Fibroblast of lung (primary cell): ENCODE results near the gene TRPM5. TPM values are rescaled to one million over a fixed set of nuclear protein-coding genes. Genes with fewer than 3 reads are reported as not detected.

Experiments used
- DNase-seq, 2 donors: peaks; one replicate each; pipeline versions ENCODE4 v3.0.0 to v3.0.0-alpha.2; 2010; ENCODE audit warnings: low read depth in 2 of 2
- H2AFZ ChIP-seq: 2 replicates; pipeline ENCODE4 v1.5.1; 2012; ENCODE audit warnings: low read length, control low read depth, inconsistent platforms
- H3K27ac ChIP-seq: 2 replicates; pipeline ENCODE4 v1.5.1; 2011; ENCODE audit warnings: low read length, control low read depth; ENCODE audit not compliant: insufficient read depth
- H3K27me3 ChIP-seq: 2 replicates; pipeline ENCODE4 v1.5.1; 2011; ENCODE audit warnings: mild to moderate bottlenecking, low read length; ENCODE audit not compliant: control insufficient read depth, insufficient read depth
- H3K36me3 ChIP-seq: 2 replicates; pipeline ENCODE4 v1.5.1; 2011; ENCODE audit warnings: low read length; ENCODE audit not compliant: control insufficient read depth, insufficient read depth
- H3K4me1 ChIP-seq: 2 replicates; pipeline ENCODE4 v1.5.1; 2011; ENCODE audit warnings: low read length; ENCODE audit not compliant: control insufficient read depth, insufficient read depth; ENCODE audit errors: extremely low read depth
- H3K4me2 ChIP-seq: 2 replicates; pipeline ENCODE4 v1.5.1; 2011; ENCODE audit warnings: low read length, control low read depth; ENCODE audit not compliant: insufficient read depth; ENCODE audit errors: extremely low read depth
- H3K4me3 ChIP-seq, 4 experiments: fragments of 200-600 bp in 1 of 4; sonication (generic) in 1 of 4; replicated peaks in 1 of 4; 2 replicates each; pipeline ENCODE4 v1.5.1; 2011 to 2016; ENCODE audit warnings: low read length in 4 of 4, low read depth in 3 of 4, mild to moderate bottlenecking in 3 of 4, control low read depth in 2 of 4, inconsistent platforms in 1 of 4, mixed read lengths in 1 of 4; ENCODE audit not compliant: insufficient read depth in 1 of 4; ENCODE audit errors: control extremely low read depth in 1 of 4
- H3K79me2 ChIP-seq: 2 replicates; pipeline ENCODE4 v1.5.1; 2012; ENCODE audit warnings: mild to moderate bottlenecking, low read length, inconsistent platforms; ENCODE audit not compliant: control insufficient read depth, insufficient read depth
- H3K9ac ChIP-seq: 2 replicates; pipeline ENCODE4 v1.5.1; 2011; ENCODE audit warnings: mild to moderate bottlenecking, low read length, control low read depth; ENCODE audit not compliant: insufficient read depth
- H3K9me3 ChIP-seq: 2 replicates; pipeline ENCODE4 v1.5.1; 2012; ENCODE audit warnings: low read depth, low read length; ENCODE audit not compliant: control insufficient read depth, insufficient read depth
- H4K20me1 ChIP-seq: 2 replicates; pipeline ENCODE4 v1.5.1; 2011; ENCODE audit warnings: low read length; ENCODE audit not compliant: control insufficient read depth, insufficient read depth; ENCODE audit errors: extremely low read depth
- EZH2 ChIP-seq: IDR thresholded peaks from 2 replicates; pipeline ENCODE4 v1.5.1; 2012; ENCODE audit warnings: low read length, control low read depth, mild to moderate bottlenecking; ENCODE audit errors: missing control alignments
- polyA plus RNA-seq, 2 donors: library from polyadenylated mRNA; depleted of rRNA in 1 of 2; stranded (reverse) in 1 of 2; unstranded in 1 of 2; fragments of >200 nt; gene quantifications; 2 replicates each; pipeline ENCODE4 v1.2.1, GENCODE V29; 2011 to 2012; ENCODE audit warnings: missing spikeins in 1 of 2
- total RNA-seq: library from RNA; depleted of rRNA; stranded (reverse); fragments of >200 nt; gene quantifications from 2 replicates; pipeline ENCODE4 v1.2.1, GENCODE V29; 2014
- TF ChIP-seq, protein P1 (sequence below), 2 donors: IDR thresholded peaks in 1 of 2; conservative IDR thresholded peaks in 1 of 2; 1 replicate in 1 of 2; 2 replicates in 1 of 2; pipeline ENCODE4 v1.5.1; 2011 to 2012; ENCODE audit warnings: low read length in 2 of 2, control low read depth in 1 of 2, inconsistent platforms in 1 of 2, low read depth in 1 of 2, mild to moderate bottlenecking in 1 of 2

Gene TRPM5
- total and polyA plus RNA-seq, 2 donors (not counting 1 experiment from before 2014, with no cell fraction given): not detected

DNA sequence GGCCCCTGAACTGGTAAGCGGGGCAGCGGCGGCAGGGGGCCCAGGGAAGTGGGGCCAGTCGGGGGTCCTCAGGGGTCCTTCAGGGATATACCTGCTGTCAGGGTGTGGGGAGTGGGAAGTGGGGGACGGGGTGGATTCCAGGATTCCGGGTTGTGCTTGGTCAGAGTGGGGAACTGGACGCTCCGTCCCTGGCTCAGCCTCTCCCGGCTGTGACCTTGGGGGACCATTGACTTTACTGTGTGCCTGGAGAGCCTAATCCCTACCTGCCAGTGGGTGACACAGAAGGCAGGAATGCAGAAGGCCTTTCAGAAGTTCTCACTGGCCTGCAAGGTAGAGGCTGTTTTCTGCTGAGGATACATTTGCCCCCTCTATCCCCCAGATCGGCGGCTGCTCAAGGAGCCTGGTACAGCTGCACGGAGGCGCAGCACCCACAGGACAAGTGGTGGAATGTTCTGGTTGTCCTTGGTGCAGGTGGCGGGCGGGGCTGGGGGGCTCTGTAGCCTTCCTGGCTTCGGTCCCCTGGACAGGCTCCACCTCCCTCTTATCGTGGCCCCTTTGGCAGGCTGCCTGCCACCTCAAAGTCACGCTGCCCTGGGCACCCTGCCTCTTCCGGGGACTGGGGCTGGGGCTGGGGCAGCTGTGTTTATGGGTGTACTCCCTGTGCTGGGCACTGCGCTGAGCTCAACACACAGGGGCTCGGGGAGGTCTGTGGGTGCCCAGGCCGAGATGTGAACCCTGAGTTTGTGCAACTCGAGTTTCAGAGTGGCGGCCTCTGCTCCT, 18.9 kb upstream of the TRPM5 start:
- H3K36me3 ChIP-seq: no peaks in the 10 kb centered on the region
- H3K9me3 ChIP-seq: no peaks in the 10 kb centered on the region
- no peaks in the 10 kb centered on the region for H4K20me1 ChIP-seq
- H3K4me1 ChIP-seq: no peaks in the 10 kb centered on the region
- H3K79me2 ChIP-seq: no peaks in the 10 kb centered on the region
- no peak overlapping the region for H3K4me2 ChIP-seq
- TF ChIP-seq, protein P1, sequence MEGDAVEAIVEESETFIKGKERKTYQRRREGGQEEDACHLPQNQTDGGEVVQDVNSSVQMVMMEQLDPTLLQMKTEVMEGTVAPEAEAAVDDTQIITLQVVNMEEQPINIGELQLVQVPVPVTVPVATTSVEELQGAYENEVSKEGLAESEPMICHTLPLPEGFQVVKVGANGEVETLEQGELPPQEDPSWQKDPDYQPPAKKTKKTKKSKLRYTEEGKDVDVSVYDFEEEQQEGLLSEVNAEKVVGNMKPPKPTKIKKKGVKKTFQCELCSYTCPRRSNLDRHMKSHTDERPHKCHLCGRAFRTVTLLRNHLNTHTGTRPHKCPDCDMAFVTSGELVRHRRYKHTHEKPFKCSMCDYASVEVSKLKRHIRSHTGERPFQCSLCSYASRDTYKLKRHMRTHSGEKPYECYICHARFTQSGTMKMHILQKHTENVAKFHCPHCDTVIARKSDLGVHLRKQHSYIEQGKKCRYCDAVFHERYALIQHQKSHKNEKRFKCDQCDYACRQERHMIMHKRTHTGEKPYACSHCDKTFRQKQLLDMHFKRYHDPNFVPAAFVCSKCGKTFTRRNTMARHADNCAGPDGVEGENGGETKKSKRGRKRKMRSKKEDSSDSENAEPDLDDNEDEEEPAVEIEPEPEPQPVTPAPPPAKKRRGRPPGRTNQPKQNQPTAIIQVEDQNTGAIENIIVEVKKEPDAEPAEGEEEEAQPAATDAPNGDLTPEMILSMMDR (conservative IDR thresholded peaks at IDR 0.05 in 1 of 2, IDR thresholded peaks at IDR 0.05 in 1 of 2; ENCODE audit: low read depth in 1 of 2, low read length in 2 of 2): no peak
- TF ChIP-seq EZH2: no peak
- H3K27ac ChIP-seq: no peak overlapping the region
- no peaks in the 10 kb centered on the region for H3K27me3 ChIP-seq
- no peak overlapping the region for H2AFZ ChIP-seq
- no peak overlapping the region for H3K4me3 ChIP-seq
- H3K9ac ChIP-seq: no peak overlapping the region
- DNase-seq: no peak

DNA sequence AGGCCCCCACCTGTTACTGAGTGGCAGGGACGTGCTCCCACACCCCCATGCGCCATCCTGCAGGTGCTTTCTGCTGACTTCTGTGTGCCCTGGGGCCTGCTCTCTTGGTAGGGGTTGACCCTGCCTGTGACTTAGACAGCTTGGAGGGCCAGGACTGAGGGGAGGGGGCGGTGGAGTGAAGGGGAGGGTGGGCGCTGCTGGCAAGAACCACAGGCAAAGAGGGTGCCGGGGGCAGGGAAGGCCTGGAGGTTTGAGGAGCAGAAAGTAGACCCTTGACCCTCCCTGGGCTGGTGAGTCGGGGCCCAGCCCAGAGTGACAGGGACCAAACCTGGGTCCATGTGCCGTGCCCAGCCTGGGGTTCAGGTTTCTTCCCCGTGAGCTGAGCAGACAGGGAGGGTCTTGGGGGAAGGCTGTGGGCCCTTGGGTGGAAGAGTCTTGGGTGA, 18.2 kb upstream of the TRPM5 start:
- no peaks in the 10 kb centered on the region for H3K27me3 ChIP-seq
- H4K20me1 ChIP-seq: no peaks in the 10 kb centered on the region
- no peaks in the 10 kb centered on the region for H3K9me3 ChIP-seq
- H3K4me3 ChIP-seq: no peak overlapping the region
- no peak overlapping the region for H3K9ac ChIP-seq
- no peaks in the 10 kb centered on the region for H3K36me3 ChIP-seq
- DNase-seq: no peak
- TF ChIP-seq EZH2: no peak
- TF ChIP-seq, protein P1 (conservative IDR thresholded peaks at IDR 0.05 in 1 of 2, IDR thresholded peaks at IDR 0.05 in 1 of 2; ENCODE audit: low read depth in 1 of 2, low read length in 2 of 2): no peak
- no peaks in the 10 kb centered on the region for H3K79me2 ChIP-seq
- no peak overlapping the region for H2AFZ ChIP-seq
- no peak overlapping the region for H3K4me2 ChIP-seq
- no peaks in the 10 kb centered on the region for H3K4me1 ChIP-seq
- no peak overlapping the region for H3K27ac ChIP-seq

DNA sequence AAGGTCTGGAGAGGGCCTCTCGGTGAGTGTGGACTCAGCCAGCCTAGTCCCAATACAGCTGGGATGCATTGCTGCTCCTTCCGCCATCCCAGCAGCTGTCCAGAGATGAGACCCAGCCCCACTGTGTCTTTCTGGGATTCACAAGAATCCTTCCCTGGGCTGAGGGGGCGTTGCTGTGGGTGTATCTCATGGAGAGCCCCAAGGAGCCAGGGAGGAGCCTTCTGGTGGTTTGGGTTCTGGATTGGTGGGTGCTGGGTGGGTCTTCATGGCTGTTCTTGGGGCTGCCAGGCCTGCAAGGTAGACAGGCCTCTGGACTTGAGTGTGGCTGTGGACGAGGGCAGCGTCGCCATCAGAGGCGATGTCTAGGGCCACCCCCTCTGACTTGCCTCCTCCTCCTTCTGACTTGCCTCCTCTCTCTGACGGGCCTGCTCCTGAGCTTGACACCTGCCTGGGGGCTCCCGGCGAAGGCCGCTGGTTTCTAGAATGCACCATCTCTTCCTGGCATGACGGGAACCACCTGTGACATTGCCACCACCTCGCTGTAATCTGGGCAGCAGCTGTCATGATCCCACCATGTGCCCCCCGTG, 17.7 kb upstream of the TRPM5 start:
- Histone ChIP-seq H4K20me1 (no peaks in the 10 kb centered on the region), H2AFZ (no peak overlapping the region), H3K27me3 (no peaks in the 10 kb centered on the region), H3K4me1 (no peaks in the 10 kb centered on the region), H3K36me3 (no peaks in the 10 kb centered on the region), H3K9ac (no peak overlapping the region), H3K4me3 (no peak overlapping the region), H3K79me2 (no peaks in the 10 kb centered on the region), H3K27ac (no peak overlapping the region), H3K9me3 (no peaks in the 10 kb centered on the region), H3K4me2 (no peak overlapping the region)
- TF ChIP-seq, protein P1 (conservative IDR thresholded peaks at IDR 0.05 in 1 of 2, IDR thresholded peaks at IDR 0.05 in 1 of 2; ENCODE audit: low read depth in 1 of 2, low read length in 2 of 2): no peak
- no peak for TF ChIP-seq EZH2
- no peak for DNase-seq
